Natural killer cell (primary cell): ENCODE results near the gene PXDN. TPM values are rescaled to one million over a fixed set of nuclear protein-coding genes. Genes with fewer than 3 reads are reported as not detected.
"Not testable (repeated sequence)": the region's sequence is repeated elsewhere in the genome, so short reads cannot be mapped to it uniquely, and the experiment has no call there.

Experiments used
- ATAC-seq, 3 donors: fragments of 150-1000 bp in 2 of 3; fragments of 200-7000 bp in 1 of 3; cut with Tn5 transposase; 1 replicate in 1 of 3; 2 replicates in 2 of 3; pipeline ENCODE4 v1.10.0; 2021; ENCODE audit warnings: mild to moderate bottlenecking in 2 of 3, moderate library complexity in 2 of 3
- DNase-seq, 2 donors: peaks; one replicate each; pipeline versions ENCODE4 v3.0.0 to v3.0.0-alpha.2; 2013 to 2021; ENCODE audit warnings: mixed read lengths in 1 of 2
- H3K27ac ChIP-seq: one replicate; pipeline ENCODE4 v1.5.1; 2013; ENCODE audit warnings: mild to moderate bottlenecking, low read length
- H3K27me3 ChIP-seq: one replicate; pipeline ENCODE4 v1.6.1; 2013; ENCODE audit warnings: low read length; ENCODE audit not compliant: control insufficient read depth, insufficient read depth
- H3K36me3 ChIP-seq: one replicate; pipeline ENCODE4 v1.6.1; 2013; ENCODE audit warnings: low read length; ENCODE audit not compliant: control insufficient read depth, insufficient read depth
- H3K4me1 ChIP-seq: one replicate; pipeline ENCODE4 v1.6.1; 2013; ENCODE audit warnings: low read length; ENCODE audit not compliant: control insufficient read depth, insufficient read depth
- H3K4me3 ChIP-seq: one replicate; pipeline ENCODE4 v1.5.1; 2013; ENCODE audit warnings: low read length
- H3K9me3 ChIP-seq: one replicate; pipeline ENCODE4 v1.6.1; 2013; ENCODE audit warnings: low read length; ENCODE audit not compliant: control insufficient read depth, insufficient read depth
- H3K27ac Mint-ChIP-seq, 2 donors: one replicate each; pipeline ENCODE4 v1.8.0; 2022; ENCODE audit warnings: mild to moderate bottlenecking in 2 of 2, mixed read lengths in 2 of 2, moderate library complexity in 1 of 2
- H3K27me3 Mint-ChIP-seq, 2 donors: one replicate each; pipeline ENCODE4 v1.8.0; 2022; ENCODE audit warnings: low read depth in 2 of 2, mixed read lengths in 2 of 2
- H3K36me3 Mint-ChIP-seq: one replicate; pipeline ENCODE4 v1.8.0; 2022; ENCODE audit warnings: mixed read lengths
- H3K4me1 Mint-ChIP-seq, 2 donors: one replicate each; pipeline ENCODE4 v1.8.0; 2022; ENCODE audit warnings: mixed read lengths in 2 of 2
- H3K4me3 Mint-ChIP-seq: one replicate; pipeline ENCODE4 v1.8.0; 2022; ENCODE audit warnings: mild to moderate bottlenecking, moderate library complexity, mixed read lengths
- H3K9me3 Mint-ChIP-seq, 2 donors: one replicate each; pipeline ENCODE4 v1.8.0; 2022; ENCODE audit warnings: mixed read lengths in 2 of 2
- CTCF ChIP-seq: fragments of 200-600 bp; IDR thresholded peaks from one replicate; pipeline ENCODE4 v1.8.0; 2022; ENCODE audit warnings: antibody characterized with exemption
- WGBS: methylation state at CpG from one replicate; pipeline ENCODE4 v1.1.7; 2013; ENCODE audit warnings: missing lambda C conversion rate; ENCODE audit not compliant: insufficient coverage; 5-methylcytosine and 5-hydroxymethylcytosine counted together
- intact Hi-C: fragments of 100-400 bp; cut with micrococcal nuclease; formaldehyde crosslinking; loops from one replicate; pipeline ENCODE4 v1.14.2; 2022
- total RNA-seq, 4 donors: library from RNA; stranded (reverse); fragments of 120-200 nt in 1 of 4; gene quantifications; one replicate each; pipeline versions ENCODE4 v1.2.3 to v1.2.4, GENCODE V29; 2013 to 2022

PXDN gene
- total RNA-seq, 3 donors from 2014 or later (not counting 1 experiment from before 2014, with no cell fraction given), result 2.1 to 3.7 (median 2.5) TPM

- ATAC-seq, result no peak
- no peak overlapping the region for H3K4me3 ChIP-seq
- no peaks in the 10 kb centered on the region for H3K36me3 ChIP-seq
- H3K27ac ChIP-seq, result no peak overlapping the region
- H3K4me3 Mint-ChIP-seq, result no peak overlapping the region
- no peaks in the 10 kb centered on the region for H3K4me1 ChIP-seq
- DNase-seq, result no peak
- H3K9me3 Mint-ChIP-seq, result no peaks in the 10 kb centered on the region
- no peaks in the 10 kb centered on the region for H3K4me1 Mint-ChIP-seq
- peaks cover 21% of the 10 kb centered on the region for H3K9me3 ChIP-seq
- H3K36me3 Mint-ChIP-seq, result no peaks in the 10 kb centered on the region
- 78% methylated on average over 3 of the region's 4 CpGs for WGBS
- H3K27ac Mint-ChIP-seq, result no peak overlapping the region
- no peak for TF ChIP-seq CTCF
- intact Hi-C loops, result no loop called here
- H3K27me3 ChIP-seq, result no peaks in the 10 kb centered on the region
- peaks cover 0 to 3% of the 10 kb centered on the region in 2 donors for H3K27me3 Mint-ChIP-seq
Observed at GRCh38 chr2:1757567-1757966, 13.3 kb upstream of the PXDN start.

- WGBS, result 85% methylated on average over 11 of the region's 12 CpGs
- H3K27ac Mint-ChIP-seq, H3K4me3 Mint-ChIP-seq, H3K36me3 ChIP-seq, H3K4me1 Mint-ChIP-seq, ATAC-seq, H3K4me1 ChIP-seq, H3K27me3 ChIP-seq, H3K4me3 ChIP-seq, H3K36me3 Mint-ChIP-seq, intact Hi-C loops, H3K27ac ChIP-seq, H3K9me3 Mint-ChIP-seq, DNase-seq, H3K27me3 Mint-ChIP-seq: not testable (repeated sequence)
- peaks cover 21% of the 10 kb centered on the region for H3K9me3 ChIP-seq
Observed at GRCh38 chr2:1757146-1757545, 12.8 kb upstream of the PXDN start.

- peaks cover 21% of the 10 kb centered on the region for H3K9me3 ChIP-seq
- WGBS, result 88% methylated on average over 10 of the region's 10 CpGs
- no peaks in the 10 kb centered on the region for H3K4me1 ChIP-seq
- Mint-ChIP-seq H3K9me3 (no peaks in the 10 kb centered on the region), H3K4me1 (no peaks in the 10 kb centered on the region), H3K27me3 (peaks cover 0 to 6% of the 10 kb centered on the region in 2 donors), H3K4me3 (no peak overlapping the region), H3K27ac (no peak overlapping the region), H3K36me3 (no peaks in the 10 kb centered on the region)
- H3K36me3 ChIP-seq, result no peaks in the 10 kb centered on the region
- no peak for ATAC-seq
- no peak for TF ChIP-seq CTCF
- no peak overlapping the region for H3K27ac ChIP-seq
- intact Hi-C loops, result no loop called here
- H3K4me3 ChIP-seq, result no peak overlapping the region
- H3K27me3 ChIP-seq, result no peaks in the 10 kb centered on the region
- DNase-seq, result no peak
Observed at GRCh38 chr2:1756456-1756855, 12.1 kb upstream of the PXDN start.

GRCh38 chr2:1755436-1756191, 11.3 kb upstream of the PXDN start:
- no peaks in the 10 kb centered on the region for H3K4me1 ChIP-seq
- H3K4me1 Mint-ChIP-seq, result peaks cover 0 to 5% of the 10 kb centered on the region in 2 donors
- no peaks in the 10 kb centered on the region for H3K36me3 ChIP-seq
- peaks cover 21% of the 10 kb centered on the region for H3K9me3 ChIP-seq
- intact Hi-C loops, result no loop called here
- no peak overlapping the region for H3K27ac Mint-ChIP-seq
- no peak overlapping the region for H3K4me3 Mint-ChIP-seq
- H3K9me3 Mint-ChIP-seq, result no peaks in the 10 kb centered on the region
- no peaks in the 10 kb centered on the region for H3K27me3 ChIP-seq
- ATAC-seq, result no peak
- no peaks in the 10 kb centered on the region for H3K36me3 Mint-ChIP-seq
- 88% methylated on average over 18 of the region's 18 CpGs for WGBS
- no peak overlapping the region for H3K27ac ChIP-seq
- H3K4me3 ChIP-seq, result no peak overlapping the region
- no peak for DNase-seq
- peaks cover 0 to 3% of the 10 kb centered on the region in 2 donors for H3K27me3 Mint-ChIP-seq
- no peak for TF ChIP-seq CTCF
